ENCODE data around the gene MMP11.
"Not testable (repeated sequence)": the region's sequence is repeated elsewhere in the genome, so short reads cannot be mapped to it uniquely, and the experiment has no call there.

Gene MMP11, protein sequence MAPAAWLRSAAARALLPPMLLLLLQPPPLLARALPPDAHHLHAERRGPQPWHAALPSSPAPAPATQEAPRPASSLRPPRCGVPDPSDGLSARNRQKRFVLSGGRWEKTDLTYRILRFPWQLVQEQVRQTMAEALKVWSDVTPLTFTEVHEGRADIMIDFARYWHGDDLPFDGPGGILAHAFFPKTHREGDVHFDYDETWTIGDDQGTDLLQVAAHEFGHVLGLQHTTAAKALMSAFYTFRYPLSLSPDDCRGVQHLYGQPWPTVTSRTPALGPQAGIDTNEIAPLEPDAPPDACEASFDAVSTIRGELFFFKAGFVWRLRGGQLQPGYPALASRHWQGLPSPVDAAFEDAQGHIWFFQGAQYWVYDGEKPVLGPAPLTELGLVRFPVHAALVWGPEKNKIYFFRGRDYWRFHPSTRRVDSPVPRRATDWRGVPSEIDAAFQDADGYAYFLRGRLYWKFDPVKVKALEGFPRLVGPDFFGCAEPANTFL

DNA sequence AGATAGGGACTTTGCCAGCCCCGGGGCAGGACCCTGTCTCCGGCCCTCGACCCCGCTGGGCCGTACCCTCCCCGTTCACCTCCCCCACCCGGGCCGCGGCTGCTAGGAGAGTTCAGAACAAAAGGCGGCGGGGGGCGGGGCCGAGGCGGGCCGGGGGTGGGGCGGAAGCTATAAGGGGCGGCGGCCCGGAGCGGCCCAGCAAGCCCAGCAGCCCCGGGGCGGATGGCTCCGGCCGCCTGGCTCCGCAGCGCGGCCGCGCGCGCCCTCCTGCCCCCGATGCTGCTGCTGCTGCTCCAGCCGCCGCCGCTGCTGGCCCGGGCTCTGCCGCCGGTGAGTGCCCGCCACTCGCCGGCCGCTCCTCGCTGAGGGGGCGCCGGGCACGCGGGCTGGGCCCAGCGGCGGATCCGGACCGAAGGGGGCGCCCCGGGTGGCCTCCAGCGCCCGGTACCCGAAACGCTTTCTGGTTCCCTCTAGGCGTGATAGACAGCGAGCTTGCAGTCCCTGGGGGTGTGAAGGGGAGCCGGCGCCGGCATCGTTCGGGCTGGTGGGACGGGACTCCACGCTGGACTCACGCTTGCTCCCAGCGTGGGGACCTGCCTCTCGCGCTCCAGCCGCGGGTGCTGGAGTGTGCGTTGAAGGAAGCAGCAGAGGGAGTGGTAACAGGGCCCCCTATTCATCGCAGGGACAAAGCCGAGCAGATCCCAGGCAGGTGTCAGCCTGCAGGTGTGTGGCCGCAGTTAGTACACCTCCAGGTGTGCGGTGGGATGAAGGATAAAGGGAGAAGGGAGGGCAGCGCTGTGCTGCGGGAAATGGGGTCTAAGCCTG is at the start of gene MMP11:
TSS of gene MMP11 (plus strand) at position 201 of the 825 bp plus-strand sequence. CDS start at position 223, 22 bp downstream.
- DNase-seq = no peak

DNA sequence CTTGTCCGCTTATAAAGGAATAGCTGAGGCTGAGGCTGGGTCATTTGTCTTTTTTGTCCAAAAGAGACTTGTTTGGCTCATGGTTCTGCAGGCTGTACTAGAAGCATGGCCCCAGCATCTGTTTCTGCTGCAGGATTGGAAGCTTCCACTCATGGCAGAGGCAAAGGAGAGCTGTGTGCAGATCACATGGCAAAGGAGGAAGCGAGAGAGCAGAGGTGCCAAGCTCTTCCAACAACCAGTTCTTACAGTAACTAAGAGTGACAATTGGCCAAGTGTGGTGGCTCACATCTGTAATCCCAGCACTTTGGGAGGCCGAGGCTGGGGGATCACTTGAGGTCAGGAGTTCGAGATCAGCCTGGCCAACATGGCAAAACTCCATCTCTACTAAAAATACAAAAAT is 44.5 kb upstream of the MMP11 start:
- DNase-seq = not testable (repeated sequence)

DNA sequence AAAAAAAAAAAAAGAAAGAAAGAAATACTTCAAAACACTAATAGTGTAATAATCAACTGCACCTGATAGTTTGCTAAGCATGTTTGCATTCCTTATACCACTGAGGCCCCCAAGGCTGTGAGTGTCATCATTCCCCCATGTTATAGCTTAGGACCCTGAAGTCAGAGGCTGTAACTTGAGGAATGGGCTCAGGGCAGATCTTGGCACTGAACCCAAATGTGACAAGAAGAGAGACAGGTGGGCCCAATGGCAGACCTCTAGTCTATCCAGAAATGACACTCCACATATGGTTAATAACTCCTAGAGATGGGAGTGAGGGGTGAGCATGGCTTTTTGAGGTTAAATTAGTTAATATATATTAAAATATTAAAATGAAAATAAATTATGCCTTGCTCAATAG is 35.0 kb upstream of the MMP11 start:
- DNase-seq = no peak

DNA sequence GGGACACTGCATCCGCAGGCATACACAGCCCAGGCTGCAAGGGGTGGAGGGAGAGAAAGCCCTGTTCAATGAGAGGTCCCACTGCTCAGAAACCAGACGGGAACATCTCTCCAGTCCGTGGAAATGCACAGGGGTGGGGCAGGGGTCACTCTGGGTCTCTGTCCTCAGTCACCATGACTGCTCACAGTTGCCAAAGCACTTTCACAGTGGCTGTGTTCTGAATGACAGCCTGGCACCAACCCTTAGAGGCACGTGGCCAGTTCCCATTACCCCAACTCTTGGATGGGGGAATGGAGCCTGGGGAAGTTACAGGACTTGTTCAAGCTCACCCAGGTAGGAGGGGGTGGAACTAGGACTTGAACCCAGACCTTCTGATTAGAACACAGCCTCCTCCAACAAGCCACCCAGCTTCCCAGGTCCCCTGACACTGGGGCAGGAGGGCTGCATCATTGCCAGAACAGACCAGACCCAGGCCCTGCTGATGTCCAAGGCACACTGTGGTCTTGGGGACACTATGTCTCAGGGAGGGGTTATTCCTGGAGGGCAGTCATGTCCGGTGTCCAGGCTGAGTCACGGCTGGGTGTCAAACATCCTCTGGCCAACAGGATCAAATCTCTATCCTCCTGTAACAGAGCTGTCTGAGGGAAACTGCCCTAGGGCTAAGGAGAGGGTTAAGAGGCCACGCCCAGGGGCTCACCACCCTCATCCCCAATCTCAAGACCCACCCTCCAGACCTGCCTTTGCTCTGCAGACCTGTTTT is 30.0 kb upstream of the MMP11 start:
- DNase-seq = no peak

DNA sequence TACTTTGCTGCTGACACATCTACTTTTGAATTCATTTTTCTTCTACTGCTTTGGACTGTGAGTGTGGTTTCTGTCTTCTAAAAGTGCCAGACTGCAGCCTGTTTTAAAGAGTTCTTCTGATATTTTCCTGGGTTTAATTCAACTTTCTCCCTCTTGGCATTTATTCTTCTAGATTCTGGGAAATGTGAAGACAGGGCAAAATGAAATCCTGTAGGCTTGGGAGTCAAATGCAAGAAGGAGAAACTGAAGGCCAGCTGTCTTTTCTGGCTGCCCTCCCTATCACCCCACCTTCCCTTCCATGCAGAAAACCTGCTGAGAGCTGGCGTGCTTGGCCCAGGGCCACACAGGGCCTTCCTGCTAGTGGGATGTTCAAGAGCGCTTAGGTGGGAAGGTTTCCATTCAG is 29.3 kb upstream of the MMP11 start:
- DNase-seq = no peak

DNA sequence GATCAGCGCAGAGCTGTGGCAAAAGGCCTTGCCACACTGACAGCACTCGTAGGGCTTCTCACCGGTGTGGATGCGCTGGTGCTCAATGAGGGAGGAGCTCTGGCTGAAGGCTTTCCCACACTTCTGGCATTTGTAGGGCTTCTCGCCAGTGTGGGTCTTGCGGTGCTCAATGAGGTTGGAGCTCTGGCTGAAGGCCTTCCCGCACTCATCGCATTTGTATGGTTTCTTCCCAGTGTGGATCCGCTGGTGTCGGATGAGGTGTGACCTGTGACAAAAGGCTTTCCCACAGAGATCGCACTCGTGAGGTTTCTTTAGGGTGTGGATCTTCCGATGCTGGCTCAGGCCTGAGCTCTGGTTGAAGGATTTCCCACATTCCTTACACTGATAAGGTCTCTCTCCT is 28.6 kb upstream of the MMP11 start:
- no peak for DNase-seq

DNA sequence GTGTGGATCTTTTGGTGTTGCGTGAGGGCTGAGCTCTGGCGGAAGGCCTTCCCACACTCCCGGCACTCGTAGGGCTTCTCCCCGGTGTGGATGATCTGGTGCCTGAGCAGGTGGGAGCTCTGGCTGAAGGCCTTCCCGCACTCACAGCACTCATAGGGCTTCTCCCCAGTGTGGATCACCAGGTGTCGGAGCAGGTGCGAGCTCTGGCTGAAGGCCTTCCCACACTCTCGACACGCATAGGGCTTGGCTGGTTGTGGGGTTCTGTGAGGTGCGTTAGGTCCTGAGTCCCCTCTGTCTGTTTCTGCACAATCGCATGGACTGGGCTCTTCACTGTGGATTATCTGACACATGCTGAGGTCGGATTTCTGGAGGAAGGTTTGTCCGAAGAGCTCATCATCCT is 28.2 kb upstream of the MMP11 start:
- no peak for DNase-seq

DNA sequence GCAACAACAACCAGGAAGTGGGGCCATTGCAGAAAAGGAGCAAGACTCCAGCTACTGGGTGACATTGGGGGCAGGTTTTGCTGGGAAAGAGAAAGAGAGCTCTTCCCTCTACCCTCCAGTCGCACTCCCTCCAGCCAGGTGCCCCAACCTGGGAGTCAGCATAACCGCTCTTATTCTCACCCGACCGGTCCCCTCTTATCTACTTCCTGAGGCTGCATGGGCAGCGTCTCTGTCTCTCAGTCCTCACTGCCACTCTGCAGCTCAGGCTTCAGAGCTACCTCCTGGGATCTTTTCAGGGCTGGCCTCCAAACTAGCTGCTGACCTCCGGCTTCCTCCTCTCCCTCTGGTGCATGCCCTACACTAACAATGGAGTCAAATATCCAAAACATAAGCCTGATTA is 26.9 kb upstream of the MMP11 start:
- DNase-seq = no peak

DNA sequence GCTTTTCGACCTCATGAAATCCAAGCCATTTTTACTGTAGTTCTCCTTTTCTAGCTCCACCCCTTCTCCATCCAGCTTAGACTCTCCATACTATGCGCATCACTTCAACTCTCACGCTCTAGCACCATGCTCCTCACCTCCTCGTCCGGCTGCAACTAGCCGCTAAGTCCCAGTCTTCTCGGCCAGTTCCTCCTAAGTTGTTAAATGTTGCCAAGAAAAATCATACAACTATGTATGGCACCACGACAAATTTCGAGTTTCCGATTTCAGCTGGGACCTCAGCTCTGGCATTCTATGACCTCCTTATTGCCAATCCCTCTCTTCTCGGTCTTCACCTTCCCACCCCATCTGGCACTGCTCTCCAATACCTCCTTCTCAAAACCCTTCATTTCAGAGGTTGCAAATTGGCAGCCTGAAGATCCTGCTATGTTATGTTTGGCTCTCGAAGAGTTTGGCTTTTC is 22.8 kb upstream of the MMP11 start:
- no peak for DNase-seq

DNA sequence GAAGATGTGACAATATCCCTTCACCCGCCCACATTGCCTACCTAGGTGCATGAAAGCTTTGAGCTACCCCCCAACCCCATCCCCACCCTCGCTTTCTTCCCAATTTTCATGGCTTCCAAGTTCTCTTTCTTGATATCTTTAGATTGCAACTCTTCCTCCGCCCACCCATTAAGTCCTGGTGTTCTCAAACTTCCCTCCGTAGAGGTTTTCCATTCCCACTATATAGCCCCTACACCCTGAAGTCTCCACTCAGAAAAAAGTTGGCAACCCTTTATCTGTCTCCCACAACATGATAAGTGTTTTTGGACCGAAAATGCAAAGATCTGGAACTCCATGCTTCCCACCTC is 22.3 kb upstream of the MMP11 start:
- no peak for DNase-seq

DNA sequence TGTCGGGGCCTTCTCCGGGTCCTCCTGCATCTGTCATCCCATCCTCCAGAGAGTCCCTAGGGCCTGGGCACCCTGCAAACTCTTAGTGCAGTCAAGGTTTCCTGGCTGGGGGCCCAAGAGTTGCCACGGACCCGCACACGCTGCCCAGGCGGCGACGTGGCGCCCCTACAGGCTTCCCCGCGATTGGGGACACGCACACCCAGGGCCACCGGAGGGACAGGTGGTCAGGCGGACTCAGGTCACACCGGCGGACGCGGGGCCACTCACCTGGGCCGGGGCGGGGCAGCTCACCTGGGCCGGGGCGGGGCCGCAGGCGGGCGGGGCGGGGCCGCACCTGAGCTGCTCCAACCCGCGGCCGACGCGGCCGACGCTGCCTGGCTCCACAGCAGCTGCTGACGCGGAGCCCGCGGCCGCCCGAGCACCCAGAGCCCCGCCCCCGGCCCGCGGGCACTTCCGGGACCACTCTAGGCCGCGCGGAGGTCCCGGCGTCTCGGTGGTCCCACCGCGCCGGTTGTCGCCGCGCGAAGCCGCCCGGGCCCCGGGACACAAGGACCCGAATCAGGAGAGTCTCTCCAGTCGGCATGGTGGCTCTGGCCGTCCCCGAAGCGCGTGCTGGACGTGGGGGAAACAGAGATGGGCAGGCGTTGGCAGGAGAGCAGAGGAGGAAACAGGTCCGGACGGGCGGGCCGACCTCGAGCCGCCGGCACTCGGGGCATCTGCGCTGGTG is 21.8 kb upstream of the MMP11 start, which contains the start of gene ZNF70:
TSS of gene ZNF70 (minus strand) at position 399 of the 727 bp plus-strand sequence. CDS start 5,972 bp downstream, outside the sequence.
- peak; percentile 58 for DNase-seq

DNA sequence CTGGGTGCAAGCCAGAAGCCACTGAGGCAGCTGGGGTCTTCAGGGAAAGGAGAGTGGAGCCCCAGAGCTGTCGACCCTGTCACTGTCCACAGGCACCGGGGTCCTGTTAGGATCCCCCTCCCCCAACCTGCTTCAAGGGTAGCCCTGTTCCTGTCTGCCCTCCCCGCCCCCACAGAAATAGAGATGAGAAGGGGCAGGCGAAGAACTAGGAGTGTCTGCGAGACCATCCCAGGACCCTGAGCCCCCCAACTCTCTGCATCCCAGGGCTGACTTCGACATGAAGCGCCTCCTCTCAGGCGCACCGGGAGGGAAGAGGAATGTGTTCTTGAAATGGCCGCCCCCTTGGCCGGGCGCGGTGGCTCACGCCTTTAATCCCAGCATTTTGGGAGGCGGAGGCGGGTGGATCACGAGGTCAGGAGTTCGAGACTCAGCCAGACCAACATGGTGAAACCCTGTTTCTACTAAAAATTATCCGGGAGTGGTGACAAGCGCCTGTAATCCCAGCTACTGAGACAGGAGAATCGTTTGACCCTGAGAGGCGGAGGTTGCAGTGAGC is 21.1 kb upstream of the MMP11 start:
- DNase-seq = no peak

DNA sequence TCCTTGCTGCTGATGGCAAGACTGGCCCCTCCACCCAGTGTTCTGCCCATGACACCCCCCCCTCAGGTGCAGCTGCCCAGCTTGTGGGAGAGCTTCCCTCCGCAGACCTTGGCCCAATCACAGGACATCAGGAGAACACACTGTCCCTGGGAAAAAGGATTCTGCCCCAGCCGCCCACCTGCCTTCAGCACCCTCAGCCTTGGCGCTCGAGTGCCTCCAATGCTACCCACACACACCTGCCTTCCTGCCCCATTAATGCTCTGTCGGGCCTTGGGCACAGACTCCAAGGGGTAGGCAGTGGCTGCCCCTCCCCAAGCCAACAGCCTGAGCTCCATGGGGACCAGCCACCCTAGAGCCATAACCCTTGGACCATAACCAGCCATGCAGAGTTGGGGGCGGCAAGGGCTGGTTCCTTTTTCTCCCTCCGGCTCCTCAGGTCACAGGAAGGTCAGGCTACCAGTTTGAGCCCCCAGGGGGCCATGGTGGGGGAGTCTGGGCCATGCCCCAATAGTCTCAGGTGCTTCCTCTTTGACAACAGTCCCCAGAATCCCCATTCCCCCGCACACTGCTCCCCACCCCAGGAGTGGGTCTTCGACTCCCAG is 20.5 kb upstream of the MMP11 start:
- DNase-seq = no peak

DNA sequence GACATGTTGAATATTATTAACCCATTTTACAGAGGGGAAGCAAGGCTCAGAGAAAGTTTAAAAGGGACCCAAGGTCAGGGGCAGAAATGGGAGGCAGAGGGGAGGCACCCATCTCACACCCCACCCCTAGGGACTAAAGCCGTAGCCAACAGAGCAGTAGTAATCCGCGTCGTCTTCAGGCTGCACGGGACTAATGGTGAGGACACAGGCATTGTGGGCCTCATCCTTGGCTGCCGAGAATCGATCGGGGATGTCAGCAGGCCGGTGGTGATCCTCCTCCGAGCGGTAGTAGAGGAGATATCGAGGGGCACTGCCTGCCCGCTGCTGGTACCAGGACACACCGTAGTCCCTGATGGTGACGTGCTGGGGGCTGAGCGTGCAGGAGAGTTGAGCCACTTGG is 19.9 kb upstream of the MMP11 start:
- DNase-seq = no peak

DNA sequence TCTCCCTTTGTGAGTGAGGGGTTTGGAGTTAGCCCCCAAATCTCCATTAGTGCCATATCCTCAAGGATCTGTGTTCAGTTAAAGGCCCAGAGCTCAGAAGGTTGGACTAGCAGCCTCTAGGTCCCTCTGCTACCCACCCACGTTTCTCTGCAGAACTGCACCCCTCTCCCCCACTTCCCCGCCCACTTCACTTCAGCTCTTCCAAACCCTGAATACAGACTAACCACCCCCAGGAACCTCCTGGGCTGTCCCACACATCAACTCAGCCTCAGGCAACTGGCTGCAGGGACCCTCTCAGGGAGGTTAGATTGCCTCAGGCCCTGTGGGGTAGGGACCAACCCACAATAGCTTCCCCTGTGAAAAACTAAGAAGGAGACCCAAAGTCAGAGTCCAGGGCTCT is 19.3 kb upstream of the MMP11 start:
- DNase-seq = no peak

DNA sequence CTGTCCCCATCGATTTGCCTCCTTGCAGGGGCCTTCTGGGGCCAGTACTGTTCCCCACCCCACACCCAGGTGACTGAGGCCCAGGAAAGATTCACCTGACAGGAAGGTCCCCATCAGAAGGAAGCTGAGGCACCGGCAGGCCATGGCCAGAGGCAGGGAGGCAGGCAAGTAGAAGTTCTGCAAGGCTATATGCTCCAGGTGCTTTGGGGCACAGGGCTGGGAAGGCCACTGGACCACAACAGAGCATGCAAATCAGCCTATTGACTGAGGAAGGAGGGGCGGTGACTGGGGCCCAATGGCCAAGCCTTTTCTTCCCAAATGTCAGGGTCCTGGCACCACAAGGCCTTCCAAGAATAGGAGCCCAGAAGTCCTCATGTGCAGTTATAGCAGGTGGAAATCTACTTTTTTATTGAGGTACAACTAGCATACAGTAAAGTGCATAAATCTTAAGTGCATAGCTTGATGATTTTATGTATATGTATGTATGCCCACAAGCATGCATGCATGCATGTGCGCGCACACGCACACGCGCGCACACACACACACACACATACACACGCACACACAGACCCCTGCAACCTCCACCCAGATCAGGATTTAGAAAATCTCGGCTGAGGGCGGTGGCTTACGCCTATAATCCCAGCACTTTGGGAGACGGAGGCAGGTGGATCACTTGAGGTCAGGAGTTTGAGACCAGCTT is 18.3 kb upstream of the MMP11 start, which contains the start of gene VPREB3:
TSS of gene VPREB3 (minus strand) at position 206 of the 700 bp plus-strand sequence. CDS start at position 144, 62 bp downstream.
- no peak for DNase-seq

DNA sequence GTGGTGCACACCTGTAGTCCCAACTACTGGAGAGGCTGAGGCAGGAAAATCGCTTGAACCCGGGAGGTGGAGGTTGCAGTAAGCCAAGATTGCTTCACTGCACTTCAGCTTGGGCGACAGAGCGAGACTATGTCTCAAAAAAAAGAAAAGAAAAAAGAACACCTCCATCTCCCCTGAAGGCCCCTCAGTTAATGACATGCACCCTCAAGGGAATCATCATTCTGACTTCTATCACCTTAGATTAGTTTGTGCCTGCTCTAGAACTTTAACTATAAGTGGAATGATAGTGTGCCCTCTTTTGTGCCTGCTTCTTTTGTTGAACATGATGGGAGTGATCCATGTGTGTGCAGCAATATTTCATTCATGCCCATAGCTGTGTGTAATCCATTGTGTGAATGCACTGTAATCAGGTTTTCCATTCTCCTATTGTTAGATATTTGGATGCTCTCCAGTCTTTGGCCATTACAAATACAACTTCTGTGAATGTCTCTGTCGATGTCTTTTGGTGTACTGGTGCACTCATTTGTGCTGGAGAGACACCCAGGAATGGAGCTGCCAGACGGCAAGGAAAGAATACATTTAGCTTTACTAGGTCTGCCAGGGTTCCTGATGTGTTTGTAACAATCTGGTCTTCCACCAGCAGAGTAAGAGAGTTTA is 17.5 kb upstream of the MMP11 start:
- DNase-seq = no peak

DNA sequence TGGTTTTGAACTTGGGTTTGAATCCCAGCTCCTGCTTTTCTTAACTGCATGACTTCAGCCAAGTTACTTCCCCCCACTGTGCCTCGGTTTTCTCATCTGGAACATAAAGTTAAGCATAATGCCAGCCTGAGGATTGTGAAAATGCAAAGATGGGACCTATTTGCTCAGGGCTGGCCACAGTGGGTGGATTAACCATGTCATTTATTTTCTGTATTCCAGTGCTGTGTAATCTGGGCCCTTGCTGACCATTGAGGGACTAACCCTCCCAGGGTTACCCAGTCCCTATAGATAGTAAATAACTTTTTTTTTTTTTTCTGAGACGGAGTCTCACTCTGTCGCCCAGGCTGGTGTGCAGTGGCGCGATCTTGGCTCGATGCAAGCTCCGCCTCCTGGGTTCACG is 16.9 kb upstream of the MMP11 start:
- DNase-seq = no peak

DNA sequence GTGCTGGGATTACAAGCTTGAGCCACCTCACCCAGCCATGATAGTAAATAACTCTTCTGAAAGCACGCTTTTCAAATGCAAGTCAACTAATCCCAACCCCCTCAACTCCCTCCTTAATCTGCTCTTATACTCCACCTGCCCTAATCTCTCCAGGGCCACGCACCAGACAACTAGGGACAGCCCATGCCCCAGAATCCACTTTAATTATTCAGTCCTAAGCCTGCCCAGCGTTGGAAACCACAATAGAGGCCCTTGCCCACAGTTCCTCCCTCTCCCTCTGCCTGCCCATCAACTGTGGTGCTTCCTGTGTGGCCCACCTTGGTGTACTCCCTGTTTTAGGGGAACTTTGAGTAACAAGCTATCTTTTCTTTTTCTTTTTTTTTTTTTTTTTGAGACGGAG is 15.8 kb upstream of the MMP11 start:
- no peak for DNase-seq

DNA sequence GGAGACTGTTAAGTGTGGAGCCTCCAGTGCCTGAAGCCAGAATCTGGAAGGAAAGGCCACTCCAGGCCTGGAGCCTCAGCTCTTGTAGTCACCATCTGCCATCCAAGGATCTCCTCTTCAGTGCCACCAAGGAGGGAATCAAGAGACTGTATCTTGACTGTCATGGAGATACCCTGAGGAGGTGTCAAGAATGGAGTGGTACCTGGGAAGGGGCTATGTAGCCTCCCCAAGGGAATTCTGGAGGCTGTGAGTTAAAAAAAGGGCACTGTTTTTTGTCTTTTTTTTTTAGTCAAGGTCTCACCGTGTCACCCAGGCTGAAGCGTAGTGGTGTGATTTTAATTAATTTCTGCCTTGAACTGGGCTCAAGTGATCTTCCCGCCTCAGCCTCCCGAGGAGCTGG is 13.1 kb upstream of the MMP11 start:
- no peak for DNase-seq
